Hepatocyte (in vitro differentiated cells): ENCODE results near the gene PIGB. TPM values are rescaled to one million over a fixed set of nuclear protein-coding genes. Genes with fewer than 3 reads are reported as not detected.
A peak's percentile ranks its signal among the peaks of the same experiment; 100 is the strongest.

Experiments
- DNase-seq: peaks from one replicate; pipeline ENCODE4 v3.0.0-alpha.2; 2016; ENCODE audit warnings: low spot score
- H2AFZ ChIP-seq: fragments of 200-600 bp; sonication (generic); 2 replicates; pipeline ENCODE4 v1.6.0; 2016; ENCODE audit warnings: antibody characterized with exemption, mild to moderate bottlenecking
- H3K27ac ChIP-seq: fragments of 200-600 bp; sonication (generic); 2 replicates; pipeline ENCODE4 v1.5.1; 2016; ENCODE audit warnings: mild to moderate bottlenecking
- H3K27me3 ChIP-seq: fragments of 200-600 bp; sonication (generic); 2 replicates; pipeline ENCODE4 v1.6.1; 2016
- H3K36me3 ChIP-seq: fragments of 200-600 bp; sonication (generic); replicated peaks from 2 replicates; pipeline ENCODE4 v1.5.1; 2016; ENCODE audit warnings: low read depth; ENCODE audit not compliant: insufficient read depth
- H3K4me1 ChIP-seq: fragments of 200-600 bp; sonication (generic); 2 replicates; pipeline ENCODE4 v1.5.1; 2016; ENCODE audit warnings: mild to moderate bottlenecking, moderate library complexity; ENCODE audit not compliant: insufficient read depth
- H3K4me2 ChIP-seq: fragments of 200-600 bp; sonication (generic); 2 replicates; pipeline ENCODE4 v1.6.0; 2016
- H3K4me3 ChIP-seq: fragments of 200-600 bp; sonication (generic); 2 replicates; pipeline ENCODE4 v1.5.1; 2016; ENCODE audit warnings: mild to moderate bottlenecking
- H3K79me2 ChIP-seq: fragments of 200-600 bp; sonication (generic); 2 replicates; pipeline ENCODE4 v1.6.0; 2017; ENCODE audit warnings: mild to moderate bottlenecking
- H3K9me2 ChIP-seq: fragments of 200-600 bp; sonication (generic); replicated peaks from 2 replicates; pipeline ENCODE4 v1.6.0; 2017; ENCODE audit warnings: mild to moderate bottlenecking; ENCODE audit not compliant: insufficient read depth
- H3K9me3 ChIP-seq: fragments of 200-600 bp; sonication (generic); 2 replicates; pipeline ENCODE4 v1.5.1; 2016; ENCODE audit warnings: low read depth, mild to moderate bottlenecking
- H4K20me1 ChIP-seq: fragments of 200-600 bp; sonication (generic); 2 replicates; pipeline ENCODE4 v1.6.0; 2016; ENCODE audit warnings: mild to moderate bottlenecking; ENCODE audit not compliant: insufficient read depth, poor library complexity, severe bottlenecking
- CTCF ChIP-seq: fragments of 200-600 bp; sonication (generic); IDR thresholded peaks from 2 replicates; pipeline ENCODE4 v1.5.1; 2016; ENCODE audit warnings: antibody characterized with exemption, mild to moderate bottlenecking; ENCODE audit not compliant: poor library complexity
- EZH2 ChIP-seq: fragments of 200-600 bp; sonication (generic); IDR thresholded peaks from 2 replicates; pipeline ENCODE4 v1.6.1; 2016; ENCODE audit warnings: antibody characterized with exemption, mild to moderate bottlenecking, borderline replicate concordance
- EZH2phosphoT487 ChIP-seq: fragments of 200-600 bp; sonication (generic); IDR thresholded peaks from one replicate; pipeline ENCODE4 v1.6.1; 2018; ENCODE audit warnings: antibody characterized with exemption, mild to moderate bottlenecking, low read depth, moderate library complexity; ENCODE audit not compliant: unreplicated experiment, severe bottlenecking
- WGBS: methylation state at CpG from one replicate; pipeline ENCODE4 v1.1.6; 2016; ENCODE audit warnings: low lambda C conversion rate; ENCODE audit errors: missing lambda C conversion rate; 5-methylcytosine and 5-hydroxymethylcytosine counted together
- polyA plus RNA-seq: library from polyadenylated mRNA; unstranded; fragments of >200 nt; fragmentation: Nextera tagmentation; extraction: Ambion mirVana; gene quantifications from 2 replicates; pipeline ENCODE4 v1.2.1, GENCODE V29; 2016
- total RNA-seq: library from RNA; depleted of rRNA; stranded (reverse); fragments of >200 nt; gene quantifications from 2 replicates; pipeline ENCODE4 v1.2.3, GENCODE V29; 2014

Gene PIGB
- total and polyA plus RNA-seq, 2 experiments from 2014 or later: 12.1 to 13.5 TPM

DNA sequence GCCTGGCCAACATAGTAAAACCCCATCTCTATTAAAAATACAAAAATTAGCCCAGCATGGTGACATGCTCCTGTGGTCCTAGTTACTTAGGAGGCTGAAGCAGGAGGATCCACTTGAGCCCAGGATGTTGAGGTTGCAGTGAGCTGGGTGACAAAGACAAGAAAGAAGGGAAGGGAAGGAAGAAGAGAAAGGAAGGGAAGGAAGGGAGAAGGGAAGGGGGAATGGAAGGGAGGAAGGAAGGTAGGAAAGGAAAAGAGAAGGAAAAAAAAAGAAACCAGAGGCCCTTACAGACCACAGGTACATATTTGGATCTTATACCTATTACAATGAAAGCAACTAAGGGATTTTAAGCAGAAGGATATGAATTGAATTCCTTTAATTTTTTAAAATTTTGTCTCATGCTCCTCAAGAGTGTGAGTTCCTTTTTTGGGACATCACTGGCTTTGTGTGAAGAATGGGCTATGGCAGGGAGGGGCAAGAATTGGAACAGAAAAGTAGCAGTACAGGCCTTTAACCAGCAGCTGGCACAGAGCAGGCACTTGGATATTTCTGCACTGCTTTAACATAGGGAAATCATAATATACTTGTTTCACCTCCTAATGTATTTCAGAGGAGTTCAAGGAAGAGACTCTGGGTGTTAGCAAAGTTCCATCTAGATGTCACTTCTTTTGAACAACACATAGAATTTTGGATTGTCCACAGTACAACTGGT is 37.3 kb upstream of the PIGB start:
- TF ChIP-seq EZH2phosphoT487 (no peak), CTCF (no peak), EZH2 (no peak)
- Histone ChIP-seq H3K4me2 (no peak overlapping the region), H3K4me1 (peaks cover 6% of the 10 kb centered on the region), H3K27ac (peak overlapping the region; percentile 28), H4K20me1 (no peaks in the 10 kb centered on the region), H3K27me3 (no peaks in the 10 kb centered on the region), H3K79me2 (peaks cover 61% of the 10 kb centered on the region), H3K9me3 (no peaks in the 10 kb centered on the region), H3K4me3 (no peak overlapping the region), H2AFZ (no peak overlapping the region), H3K9me2 (no peaks in the 10 kb centered on the region), H3K36me3 (no peaks in the 10 kb centered on the region)
- DNase-seq: no peak

- TF ChIP-seq CTCF (no peak), EZH2 (no peak), EZH2phosphoT487 (no peak)
- Histone ChIP-seq H3K27ac (peak overlapping the region; percentile 28), H3K4me1 (peaks cover 6% of the 10 kb centered on the region), H3K79me2 (peaks cover 63% of the 10 kb centered on the region), H3K36me3 (no peaks in the 10 kb centered on the region), H3K9me2 (no peaks in the 10 kb centered on the region), H3K4me3 (no peak overlapping the region), H2AFZ (no peak overlapping the region), H3K27me3 (no peaks in the 10 kb centered on the region), H3K9me3 (no peaks in the 10 kb centered on the region), H3K4me2 (no peak overlapping the region), H4K20me1 (no peaks in the 10 kb centered on the region)
- WGBS: 80% methylated on average over 5 of the region's 5 CpGs
- DNase-seq: no peak
These were observed 36.7 kb upstream of the PIGB start for GRCh38 chr15:55282284-55282833.

- Histone ChIP-seq H3K9me2 (no peaks in the 10 kb centered on the region), H3K4me1 (peaks cover 9% of the 10 kb centered on the region), H3K36me3 (no peaks in the 10 kb centered on the region), H4K20me1 (no peaks in the 10 kb centered on the region), H3K9me3 (no peaks in the 10 kb centered on the region), H3K4me3 (no peak overlapping the region), H3K79me2 (peaks cover 75% of the 10 kb centered on the region), H2AFZ (no peak overlapping the region), H3K4me2 (no peak overlapping the region), H3K27me3 (no peaks in the 10 kb centered on the region), H3K27ac (no peak overlapping the region)
- no peak for DNase-seq
- 79% methylated on average over 6 of the region's 6 CpGs for WGBS
- no peak for TF ChIP-seq EZH2
- TF ChIP-seq EZH2phosphoT487: no peak
- TF ChIP-seq CTCF: no peak
These were observed 35.5 kb upstream of the PIGB start for GRCh38 chr15:55283379-55284147.
